Mesenchymal stem cell (in vitro differentiated cells and primary cell): Measurements from ENCODE around the gene GADD45G.
A peak's percentile ranks its signal among the peaks of the same experiment; 100 is the strongest.

Experiments used
- DNase-seq: peaks from one replicate; pipeline ENCODE4 v3.0.0-alpha.2; 2013
- H2AFZ ChIP-seq: one replicate; pipeline ENCODE4 v1.6.1; 2013; ENCODE audit warnings: low read depth, mild to moderate bottlenecking, control low read depth, inconsistent platforms, low read length, moderate library complexity
- H2AK5ac ChIP-seq: 2 replicates; pipeline ENCODE4 v1.6.1; 2013; ENCODE audit warnings: low read length, moderate library complexity, mild to moderate bottlenecking, inconsistent platforms; ENCODE audit not compliant: severe bottlenecking
- H2BK120ac ChIP-seq: one replicate; pipeline ENCODE4 v1.6.1; 2013; ENCODE audit warnings: low read depth, mild to moderate bottlenecking, inconsistent platforms, low read length, moderate library complexity
- H2BK12ac ChIP-seq, 2 experiments: one replicate each; pipeline ENCODE4 v1.6.1; 2013; ENCODE audit warnings: inconsistent platforms in 2 of 2, low read length in 2 of 2, mild to moderate bottlenecking in 2 of 2, moderate library complexity in 2 of 2, control low read depth in 1 of 2
- H2BK15ac ChIP-seq: one replicate; pipeline ENCODE4 v1.6.1; 2013; ENCODE audit warnings: mild to moderate bottlenecking, low read depth, inconsistent platforms; ENCODE audit not compliant: poor library complexity, severe bottlenecking
- H2BK5ac ChIP-seq: 2 replicates; pipeline ENCODE4 v1.6.1; 2013; ENCODE audit warnings: low read depth, mild to moderate bottlenecking, low read length, control low read depth, inconsistent platforms; ENCODE audit not compliant: poor library complexity, severe bottlenecking
- H3K14ac ChIP-seq, 2 experiments: one replicate each; pipeline ENCODE4 v1.6.1; 2013; ENCODE audit warnings: inconsistent platforms in 2 of 2, low read length in 2 of 2, control low read depth in 1 of 2, mild to moderate bottlenecking in 1 of 2, moderate library complexity in 1 of 2
- H3K18ac ChIP-seq, 2 experiments: one replicate each; pipeline ENCODE4 v1.6.1; 2013; ENCODE audit warnings: inconsistent platforms in 2 of 2, low read length in 2 of 2, control low read depth in 1 of 2, low read depth in 1 of 2, mild to moderate bottlenecking in 1 of 2
- H3K23ac ChIP-seq, 2 experiments: one replicate each; pipeline ENCODE4 v1.6.1; 2013; ENCODE audit warnings: inconsistent platforms in 2 of 2, low read length in 2 of 2, mild to moderate bottlenecking in 2 of 2, moderate library complexity in 2 of 2, control low read depth in 1 of 2
- H3K27ac ChIP-seq: 2 replicates; pipeline ENCODE4 v1.5.1; 2013; ENCODE audit warnings: mild to moderate bottlenecking, moderate library complexity, low read length, control low read depth, inconsistent platforms; ENCODE audit not compliant: poor library complexity, severe bottlenecking
- H3K27me3 ChIP-seq, 2 experiments: 2 replicates each; pipeline versions ENCODE4 v1.6.1 to v1.7.0; 2013; ENCODE audit warnings: low read length in 2 of 2, mild to moderate bottlenecking in 2 of 2, moderate library complexity in 2 of 2, control low read depth in 1 of 2, inconsistent platforms in 1 of 2; ENCODE audit not compliant: control insufficient read depth in 1 of 2, insufficient read depth in 1 of 2
- H3K36me3 ChIP-seq, 2 experiments: 2 replicates each; pipeline versions ENCODE4 v1.6.1 to v1.7.0; 2013; ENCODE audit warnings: low read length in 2 of 2, control low read depth in 1 of 2, inconsistent platforms in 1 of 2, low read depth in 1 of 2, mild to moderate bottlenecking in 1 of 2; ENCODE audit not compliant: insufficient read depth in 2 of 2, control insufficient read depth in 1 of 2
- H3K4ac ChIP-seq, 2 experiments: one replicate each; pipeline ENCODE4 v1.6.1; 2013; ENCODE audit warnings: inconsistent platforms in 2 of 2, low read length in 2 of 2, mild to moderate bottlenecking in 2 of 2, moderate library complexity in 2 of 2, control low read depth in 1 of 2, low read depth in 1 of 2
- H3K4me1 ChIP-seq: 2 replicates; pipeline ENCODE4 v1.6.1; 2013; ENCODE audit warnings: low read depth, low read length, control low read depth; ENCODE audit not compliant: control insufficient read depth, insufficient read depth
- H3K4me2 ChIP-seq: 2 replicates; pipeline ENCODE4 v1.6.1; 2013; ENCODE audit warnings: low read length, mild to moderate bottlenecking, inconsistent platforms; ENCODE audit not compliant: poor library complexity, severe bottlenecking
- H3K4me3 ChIP-seq, 2 experiments: 2 replicates each; pipeline versions ENCODE4 v1.5.1 to v1.7.0; 2013; ENCODE audit warnings: low read length in 2 of 2, mild to moderate bottlenecking in 2 of 2, control low read depth in 1 of 2, low read depth in 1 of 2; ENCODE audit not compliant: insufficient read depth in 1 of 2
- H3K79me1 ChIP-seq: replicated peaks from 2 replicates; pipeline ENCODE4 v1.6.1; 2013; ENCODE audit warnings: mild to moderate bottlenecking, control low read depth, low read length, inconsistent platforms; ENCODE audit not compliant: poor library complexity, severe bottlenecking
- H3K9ac ChIP-seq: 2 replicates; pipeline ENCODE4 v1.7.0; 2013; ENCODE audit warnings: mild to moderate bottlenecking, low read length, moderate library complexity
- H3K9me3 ChIP-seq: 2 replicates; pipeline ENCODE4 v1.7.0; 2013; ENCODE audit warnings: mild to moderate bottlenecking, low read length; ENCODE audit not compliant: control insufficient read depth
- H4K8ac ChIP-seq: one replicate; pipeline ENCODE4 v1.6.1; 2013; ENCODE audit warnings: inconsistent platforms, mild to moderate bottlenecking, low read length, moderate library complexity
- H4K91ac ChIP-seq: one replicate; pipeline ENCODE4 v1.6.1; 2013; ENCODE audit warnings: mild to moderate bottlenecking, low read length, inconsistent platforms
- WGBS: methylation state at CpG from one replicate; pipeline ENCODE4 v1.1.7; 2013; ENCODE audit warnings: mixed read lengths; 5-methylcytosine and 5-hydroxymethylcytosine counted together

The GADD45G gene

DNA sequence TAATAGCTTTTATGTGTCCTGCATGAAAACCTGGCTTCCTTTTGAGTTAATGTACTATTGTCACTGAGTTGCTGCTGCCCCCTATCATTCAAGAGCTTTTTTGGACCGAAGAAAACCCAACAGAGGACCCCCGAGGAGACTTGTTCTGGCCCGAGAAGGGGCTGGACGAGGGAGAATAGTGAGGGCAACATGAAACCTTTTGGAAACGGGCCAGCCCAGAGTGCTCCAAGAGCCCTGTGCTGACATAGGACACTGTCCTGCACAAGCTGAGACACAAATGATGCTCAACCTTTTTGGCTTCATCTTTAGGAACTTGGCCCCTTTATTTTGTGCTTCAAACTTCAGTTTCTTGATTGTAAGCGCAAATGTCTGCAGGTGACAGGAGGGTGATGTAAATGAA lies 4.0 kb upstream of the GADD45G start:
- Histone ChIP-seq H3K79me1 (peaks cover 2% of the 10 kb centered on the region), H3K18ac (no peak overlapping the region), H2BK120ac (no peak overlapping the region), H3K14ac (no peak overlapping the region), H3K23ac (peak overlapping the region in 1 of 2 experiments; percentile 37), H2AK5ac (no peak overlapping the region), H3K4me2 (no peak overlapping the region), H2BK15ac (no peak overlapping the region), H4K91ac (no peak overlapping the region), H4K8ac (no peak overlapping the region), H3K4me3 (no peak overlapping the region), H2BK12ac (no peak overlapping the region), H2BK5ac (no peak overlapping the region), H3K4me1 (peaks cover 24% of the 10 kb centered on the region), H3K27me3 (peaks cover 36 to 47% of the 10 kb centered on the region in 2 experiments), H3K9ac (no peak overlapping the region), H3K36me3 (no peaks in the 10 kb centered on the region), H2AFZ (no peak overlapping the region), H3K9me3 (no peaks in the 10 kb centered on the region), H3K4ac (no peak overlapping the region), H3K27ac (no peak overlapping the region)
- no peak for DNase-seq
- 80% methylated on average over 6 of the region's 6 CpGs for WGBS

DNA sequence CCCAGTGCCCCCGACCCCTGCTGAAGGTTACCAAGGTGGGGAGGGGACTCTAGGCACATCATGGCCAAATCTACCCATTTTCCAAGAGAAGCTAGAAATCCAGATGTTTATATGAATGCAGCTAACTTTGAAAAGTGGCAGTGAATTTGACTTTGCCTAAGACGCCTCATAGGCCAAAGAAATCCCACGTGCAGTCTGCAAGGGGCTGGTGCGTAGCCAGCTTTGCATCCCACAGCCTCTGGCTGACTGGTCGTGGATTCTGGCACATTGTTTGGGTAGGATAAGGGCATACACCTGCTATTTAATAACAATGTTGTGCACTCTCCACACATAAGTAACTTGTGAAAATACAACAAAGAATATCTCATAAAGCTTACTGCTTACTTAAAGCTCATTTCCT lies 3.5 kb upstream of the GADD45G start:
- Histone ChIP-seq H3K18ac (no peak overlapping the region), H3K4me3 (no peak overlapping the region), H3K4ac (no peak overlapping the region), H3K23ac (no peak overlapping the region), H3K9ac (no peak overlapping the region), H4K91ac (no peak overlapping the region), H2BK15ac (no peak overlapping the region), H3K27ac (no peak overlapping the region), H3K14ac (no peak overlapping the region), H3K36me3 (no peaks in the 10 kb centered on the region), H2BK120ac (no peak overlapping the region), H2BK5ac (no peak overlapping the region), H4K8ac (no peak overlapping the region), H3K9me3 (no peaks in the 10 kb centered on the region), H3K79me1 (peaks cover 2% of the 10 kb centered on the region), H3K27me3 (peaks cover 36 to 42% of the 10 kb centered on the region in 2 experiments), H2BK12ac (no peak overlapping the region), H3K4me1 (peaks cover 28% of the 10 kb centered on the region), H2AFZ (no peak overlapping the region), H3K4me2 (no peak overlapping the region), H2AK5ac (no peak overlapping the region)
- no peak for DNase-seq
- WGBS: 94% methylated on average over 5 of the region's 5 CpGs

DNA sequence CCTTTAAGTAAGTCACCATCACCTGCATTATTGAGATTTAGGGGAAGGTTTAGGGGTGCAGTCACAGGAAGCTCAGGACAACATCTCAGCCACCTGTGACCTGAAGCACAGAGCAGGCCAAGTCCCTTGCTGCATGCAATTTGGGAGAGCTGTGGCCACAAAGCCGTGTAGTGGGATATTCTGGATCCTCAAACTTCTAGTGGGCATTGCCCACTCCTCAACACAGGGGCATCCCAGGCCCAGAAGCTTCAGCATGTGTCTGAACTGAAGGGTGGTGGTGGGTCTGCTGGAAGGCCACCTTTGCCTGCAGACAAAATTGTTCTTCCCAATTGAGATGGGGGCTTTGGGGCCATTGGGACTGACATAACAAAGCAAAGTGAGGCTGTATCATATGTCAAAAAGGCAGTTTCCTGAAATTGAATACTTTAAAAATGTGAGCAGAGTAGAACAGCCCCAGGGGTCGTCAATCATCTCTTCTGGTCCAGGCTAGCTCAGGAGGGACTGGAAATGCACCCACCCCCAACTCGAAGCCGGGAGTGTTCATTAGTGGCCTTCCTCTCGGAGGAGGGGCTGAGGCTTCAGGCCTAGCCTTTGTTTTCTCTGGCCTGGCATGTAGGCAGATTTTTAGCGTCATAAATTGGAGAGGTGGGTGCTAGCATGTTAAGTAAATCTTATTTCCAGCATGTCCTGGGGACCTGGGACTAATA lies 2.8 kb upstream of the GADD45G start:
- Histone ChIP-seq H3K4me2 (no peak overlapping the region), H3K9ac (no peak overlapping the region), H2BK15ac (no peak overlapping the region), H3K4me3 (no peak overlapping the region), H2BK120ac (no peak overlapping the region), H2BK5ac (no peak overlapping the region), H3K4me1 (peaks cover 33% of the 10 kb centered on the region), H2AFZ (no peak overlapping the region), H3K14ac (no peak overlapping the region), H3K9me3 (no peaks in the 10 kb centered on the region), H3K4ac (no peak overlapping the region), H3K27ac (no peak overlapping the region), H2AK5ac (no peak overlapping the region), H3K36me3 (no peaks in the 10 kb centered on the region), H3K23ac (no peak overlapping the region), H4K8ac (no peak overlapping the region), H3K18ac (no peak overlapping the region), H3K27me3 (peaks cover 31 to 35% of the 10 kb centered on the region in 2 experiments), H4K91ac (no peak overlapping the region), H3K79me1 (peaks cover 2% of the 10 kb centered on the region), H2BK12ac (peak overlapping the region in 1 of 2 experiments; percentile 42)
- DNase-seq: no peak
- 77% methylated on average over 6 of the region's 6 CpGs for WGBS

DNA sequence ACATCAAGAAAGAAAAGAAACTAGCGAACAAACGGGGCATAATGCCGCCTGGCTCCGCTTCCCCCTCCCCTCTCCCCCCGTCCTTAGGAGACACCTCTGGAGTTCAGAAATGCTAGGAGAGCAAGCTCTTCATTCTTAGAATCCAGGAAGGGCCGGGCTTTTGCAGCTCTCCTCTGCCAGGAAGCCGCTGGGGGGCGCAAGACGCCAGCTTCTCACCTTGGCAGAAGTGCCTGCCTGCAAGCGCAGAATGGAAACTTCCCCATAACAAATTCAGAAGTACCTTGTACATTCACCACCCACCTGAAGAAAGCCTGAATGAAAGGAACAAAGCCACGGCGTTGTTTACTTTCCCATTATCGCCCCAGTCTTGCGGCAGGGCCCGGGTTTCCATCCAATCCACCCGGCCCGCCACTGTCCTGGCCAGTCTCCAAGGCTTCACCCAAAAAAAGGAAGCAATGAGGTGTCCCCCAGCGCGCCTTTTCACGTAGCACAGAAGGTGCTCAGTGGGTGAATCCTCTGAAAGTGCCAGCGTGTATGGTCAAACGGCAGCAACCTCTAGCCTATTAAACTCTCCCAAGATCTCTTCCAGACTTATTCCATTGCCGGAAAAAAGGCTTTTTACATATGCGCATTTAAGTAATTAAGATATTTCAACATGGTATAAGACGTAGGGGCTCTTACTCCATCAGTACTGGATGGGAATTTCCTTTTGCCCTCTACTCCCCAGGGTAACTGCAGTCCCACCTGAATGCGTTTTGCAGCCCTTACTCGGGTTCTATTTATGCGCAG lies 1.6 kb upstream of the GADD45G start:
- peaks cover 28 to 32% of the 10 kb centered on the region in 2 experiments for H3K27me3 ChIP-seq
- H2BK15ac ChIP-seq: no peak overlapping the region
- DNase-seq: peak; percentile 84
- H2AK5ac ChIP-seq: no peak overlapping the region
- peak overlapping the region; percentile 95 for H3K4me2 ChIP-seq
- H3K27ac ChIP-seq: no peak overlapping the region
- H3K23ac ChIP-seq: no peak overlapping the region
- H3K79me1 ChIP-seq: peaks cover 2% of the 10 kb centered on the region
- H4K91ac ChIP-seq: no peak overlapping the region
- H2BK12ac ChIP-seq: peak overlapping the region in 1 of 2 experiments; percentile 18
- no peaks in the 10 kb centered on the region for H3K36me3 ChIP-seq
- H3K18ac ChIP-seq: no peak overlapping the region
- 2% methylated on average over 26 of the region's 28 CpGs for WGBS
- no peaks in the 10 kb centered on the region for H3K9me3 ChIP-seq
- H3K14ac ChIP-seq: no peak overlapping the region
- peaks cover 33% of the 10 kb centered on the region for H3K4me1 ChIP-seq
- peak overlapping the region; percentile 26 for H3K9ac ChIP-seq
- peak overlapping the region; percentile 24 for H2BK120ac ChIP-seq
- peak overlapping the region; percentile 32 for H4K8ac ChIP-seq
- H2BK5ac ChIP-seq: no peak overlapping the region
- H2AFZ ChIP-seq: no peak overlapping the region
- H3K4ac ChIP-seq: peak overlapping the region in 1 of 2 experiments; percentile 17
- H3K4me3 ChIP-seq: peak overlapping the region; percentile 43 to 86
